Measurements from ENCODE around the gene RPA3.

RPA3 gene

DNA sequence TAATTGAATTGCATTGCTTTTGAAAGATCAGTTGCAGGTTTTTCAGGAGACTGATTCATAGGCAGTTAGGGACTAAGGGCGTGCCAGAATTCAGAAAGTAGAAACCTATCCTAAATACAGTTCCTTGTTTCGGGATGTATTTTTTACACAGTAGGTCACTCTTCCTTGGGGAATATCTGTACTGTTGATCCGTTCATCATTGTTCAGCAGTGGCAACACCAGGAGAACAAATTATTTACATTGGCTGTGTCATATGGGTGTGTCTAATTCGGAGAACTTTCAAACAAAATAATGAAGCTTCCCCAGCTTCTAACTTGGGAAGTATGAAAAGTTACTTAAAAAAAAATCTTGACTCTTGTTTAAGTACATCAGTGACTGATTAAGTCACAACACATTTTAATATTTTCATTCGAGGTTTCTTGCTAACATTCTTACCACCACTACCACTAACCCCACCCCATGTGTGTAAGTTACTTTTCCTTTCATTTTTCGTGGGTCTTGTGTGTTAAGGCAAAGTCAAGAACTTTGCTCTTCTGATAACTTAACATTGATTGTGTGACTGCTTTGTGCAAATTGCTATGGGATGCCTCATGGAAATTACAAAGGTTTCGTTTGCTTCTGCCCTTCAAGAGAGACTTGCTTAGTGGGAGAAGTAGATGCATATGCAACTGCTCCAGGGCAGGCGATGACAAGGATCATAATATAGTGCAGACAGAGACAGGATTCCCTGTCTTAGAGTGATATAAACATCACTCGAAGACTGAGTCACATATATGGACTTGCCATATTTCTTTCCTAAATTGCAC, 43.8 kb upstream of the RPA3 start:
- Histone ChIP-seq H3K27me3 (ENCODE audit: low read depth, low read length) (no peaks in the 10 kb centered on the region), H3K79me2 (ENCODE audit: low read length) (no peaks in the 10 kb centered on the region), H3K4me1 (ENCODE audit: low read length) (peaks cover 16% of the 10 kb centered on the region), H3K4me3 (ENCODE audit: low read length) (peak overlapping the region; percentile 48), H4K20me1 (ENCODE audit: insufficient read depth, low read length) (no peaks in the 10 kb centered on the region), H2AFZ (ENCODE audit: low read depth, low read length) (no peak overlapping the region), H3K9ac (ENCODE audit: low read length) (no peak overlapping the region), H3K9me3 (ENCODE audit: insufficient read depth, low read length) (no peaks in the 10 kb centered on the region), H3K27ac (ENCODE audit: low read length) (no peak overlapping the region), H3K36me3 (replicated peaks; ENCODE audit: low read depth, low read length) (no peaks in the 10 kb centered on the region), H3K4me2 (ENCODE audit: low read length) (peak overlapping the region; percentile 70)
- TF ChIP-seq EZH2phosphoT487 (IDR thresholded peaks at IDR 0.05; ENCODE audit: low read depth) (no peak), CTCF (IDR thresholded peaks at IDR 0.05; ENCODE audit: low read depth, low read length) (no peak)

DNA sequence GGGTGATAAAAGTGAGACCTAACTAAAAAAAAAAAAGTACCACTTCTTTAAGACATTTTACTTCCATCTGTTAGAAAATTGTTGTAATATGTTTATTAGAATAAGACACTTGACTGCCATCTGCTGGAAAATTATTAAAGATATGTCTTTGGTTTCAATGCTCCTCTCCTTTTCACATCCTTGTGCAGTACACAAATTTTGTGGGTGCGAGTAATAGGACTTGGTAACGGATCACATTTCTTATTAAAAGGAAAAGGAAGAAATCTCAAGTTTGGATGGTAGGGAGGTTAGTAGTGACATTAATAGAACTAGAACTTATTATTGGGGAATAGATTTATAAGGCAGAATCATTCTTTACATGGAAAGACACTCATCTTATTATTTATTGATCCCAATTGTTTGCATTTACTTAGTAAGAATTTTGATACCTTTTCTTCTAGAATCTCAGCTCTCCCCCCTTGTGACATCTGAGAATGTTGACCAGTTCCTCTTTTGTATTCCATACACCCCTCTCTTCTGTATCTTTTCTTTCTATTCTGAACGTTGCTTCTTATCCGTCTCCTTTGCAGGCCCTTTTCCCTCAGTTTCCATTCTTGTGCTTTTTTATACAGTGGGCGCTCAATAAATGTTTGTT, 43.0 kb upstream of the RPA3 start:
- no peak overlapping the region for H2AFZ ChIP-seq (ENCODE audit: low read depth, low read length)
- no peaks in the 10 kb centered on the region for H4K20me1 ChIP-seq (ENCODE audit: insufficient read depth, low read length)
- H3K4me1 ChIP-seq (ENCODE audit: low read length), result peaks cover 16% of the 10 kb centered on the region
- no peak overlapping the region for H3K9ac ChIP-seq (ENCODE audit: low read length)
- no peak overlapping the region for H3K27ac ChIP-seq (ENCODE audit: low read length)
- H3K4me3 ChIP-seq (ENCODE audit: low read length), result peak overlapping the region; percentile 48
- H3K4me2 ChIP-seq (ENCODE audit: low read length), result peak overlapping the region; percentile 70
- no peaks in the 10 kb centered on the region for H3K9me3 ChIP-seq (ENCODE audit: insufficient read depth, low read length)
- no peaks in the 10 kb centered on the region for H3K27me3 ChIP-seq (ENCODE audit: low read depth, low read length)
- TF ChIP-seq EZH2phosphoT487 (IDR thresholded peaks at IDR 0.05; ENCODE audit: low read depth) (no peak), CTCF (IDR thresholded peaks at IDR 0.05; ENCODE audit: low read depth, low read length) (peak; percentile 50)
- no peaks in the 10 kb centered on the region for H3K79me2 ChIP-seq (ENCODE audit: low read length)
- H3K36me3 ChIP-seq (replicated peaks; ENCODE audit: low read depth, low read length), result no peaks in the 10 kb centered on the region

GRCh38 chr7:7757576-7757975, 39.2 kb upstream of the RPA3 start:
- H3K9me3 ChIP-seq (ENCODE audit: insufficient read depth, low read length), result no peaks in the 10 kb centered on the region
- H3K36me3 ChIP-seq (replicated peaks; ENCODE audit: low read depth, low read length), result no peaks in the 10 kb centered on the region
- no peak overlapping the region for H3K27ac ChIP-seq (ENCODE audit: low read length)
- H3K27me3 ChIP-seq (ENCODE audit: low read depth, low read length), result no peaks in the 10 kb centered on the region
- TF ChIP-seq EZH2phosphoT487 (IDR thresholded peaks at IDR 0.05; ENCODE audit: low read depth) (no peak), CTCF (IDR thresholded peaks at IDR 0.05; ENCODE audit: low read depth, low read length) (no peak)
- H3K79me2 ChIP-seq (ENCODE audit: low read length), result no peaks in the 10 kb centered on the region
- H3K9ac ChIP-seq (ENCODE audit: low read length), result no peak overlapping the region
- no peaks in the 10 kb centered on the region for H4K20me1 ChIP-seq (ENCODE audit: insufficient read depth, low read length)
- H2AFZ ChIP-seq (ENCODE audit: low read depth, low read length), result no peak overlapping the region
- no peak overlapping the region for H3K4me3 ChIP-seq (ENCODE audit: low read length)
- H3K4me1 ChIP-seq (ENCODE audit: low read length), result peaks cover 12% of the 10 kb centered on the region
- H3K4me2 ChIP-seq (ENCODE audit: low read length), result no peak overlapping the region

DNA sequence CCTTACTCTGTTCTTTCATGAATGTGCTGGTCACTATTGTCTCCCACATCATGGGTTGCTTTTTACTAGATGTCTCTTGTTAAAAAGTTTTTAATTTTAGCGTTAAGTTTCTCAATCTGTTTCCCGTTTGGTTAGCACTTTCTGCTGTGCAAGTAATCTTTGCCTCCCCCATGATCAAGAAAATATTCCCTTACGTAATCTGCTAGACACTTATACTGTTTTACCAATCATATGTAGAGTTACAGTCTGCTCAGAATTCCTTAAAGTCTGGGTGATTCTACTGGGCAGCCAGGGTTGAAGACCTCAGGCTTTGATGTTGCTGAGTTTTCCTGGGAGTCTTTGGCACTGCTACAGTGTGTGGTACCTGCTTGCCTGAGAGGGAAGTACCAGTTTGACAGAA, 38.2 kb upstream of the RPA3 start:
- Histone ChIP-seq H4K20me1 (ENCODE audit: insufficient read depth, low read length) (no peaks in the 10 kb centered on the region), H3K9me3 (ENCODE audit: insufficient read depth, low read length) (no peaks in the 10 kb centered on the region), H3K27ac (ENCODE audit: low read length) (no peak overlapping the region), H3K36me3 (replicated peaks; ENCODE audit: low read depth, low read length) (no peaks in the 10 kb centered on the region), H3K79me2 (ENCODE audit: low read length) (no peaks in the 10 kb centered on the region), H2AFZ (ENCODE audit: low read depth, low read length) (no peak overlapping the region), H3K4me1 (ENCODE audit: low read length) (peaks cover 3% of the 10 kb centered on the region), H3K27me3 (ENCODE audit: low read depth, low read length) (no peaks in the 10 kb centered on the region), H3K9ac (ENCODE audit: low read length) (no peak overlapping the region), H3K4me2 (ENCODE audit: low read length) (no peak overlapping the region), H3K4me3 (ENCODE audit: low read length) (no peak overlapping the region)
- TF ChIP-seq EZH2phosphoT487 (IDR thresholded peaks at IDR 0.05; ENCODE audit: low read depth), result no peak
- TF ChIP-seq CTCF (IDR thresholded peaks at IDR 0.05; ENCODE audit: low read depth, low read length), result no peak

Measured in OCI-LY3 (cell line).